GM23248 (cell line): ENCODE results near the gene USP12.

Experiments used
- EZH2 ChIP-seq: fragments of 200-600 bp; sonication (generic); IDR thresholded peaks from 2 replicates; pipeline ENCODE4 v1.6.1; 2018; ENCODE audit warnings: antibody characterized with exemption, mild to moderate bottlenecking; ENCODE audit not compliant: insufficient read depth, poor library complexity, severe bottlenecking
- EZH2phosphoT487 ChIP-seq: fragments of 200-600 bp; sonication (generic); IDR thresholded peaks from 2 replicates; pipeline ENCODE4 v1.6.1; 2018; ENCODE audit warnings: antibody characterized with exemption, moderate library complexity, mild to moderate bottlenecking, low read depth; ENCODE audit not compliant: insufficient read depth

GRCh38 chr13:27125357-27126282, 46.0 kb downstream of the USP12 start:
- TF ChIP-seq EZH2 (no peak), EZH2phosphoT487 (no peak)
